ENCODE measurements around the gene SUN1.
"Not testable (repeated sequence)": the region's sequence is repeated elsewhere in the genome, so short reads cannot be mapped to it uniquely, and the experiment has no call there.

Gene SUN1

GRCh38 chr7:832167-832967 is at the start of gene SUN1:
Gene SUN1, plus strand, starts transcription at chr7:832476. Its CDS starts 49 bp downstream, at chr7:832525.
- no peak for DNase-seq

- no peak for DNase-seq
Observed at GRCh38 chr7:782718-783449, 49.4 kb upstream of the SUN1 start.

- no peak for DNase-seq
Observed at GRCh38 chr7:783556-784490, 48.5 kb upstream of the SUN1 start.

GRCh38 chr7:784971-785370 is 47.3 kb upstream of the SUN1 start:
- DNase-seq: no peak

GRCh38 chr7:785416-785815 is 46.9 kb upstream of the SUN1 start:
- DNase-seq: no peak

- peak; percentile 47 for DNase-seq
Observed at GRCh38 chr7:786472-787255, 45.6 kb upstream of the SUN1 start.

- DNase-seq: no peak
Observed at GRCh38 chr7:787332-788240, 44.7 kb upstream of the SUN1 start.

GRCh38 chr7:791519-791918 is 40.8 kb upstream of the SUN1 start:
- no peak for DNase-seq

GRCh38 chr7:794207-794606 is 38.1 kb upstream of the SUN1 start:
- DNase-seq: no peak

- DNase-seq: no peak
Observed at GRCh38 chr7:794671-795329, 37.5 kb upstream of the SUN1 start.

GRCh38 chr7:796434-797169 is 35.7 kb upstream of the SUN1 start:
- not testable (repeated sequence) for DNase-seq

GRCh38 chr7:798921-799470 is 33.3 kb upstream of the SUN1 start:
- DNase-seq: no peak

- no peak for DNase-seq
Observed at GRCh38 chr7:800692-801091, 31.6 kb upstream of the SUN1 start.

- DNase-seq: not testable (repeated sequence)
Observed at GRCh38 chr7:801351-801750, 30.9 kb upstream of the SUN1 start.

GRCh38 chr7:801940-802381 is 30.3 kb upstream of the SUN1 start:
- DNase-seq: peak; percentile 22

GRCh38 chr7:802500-803242 is 29.6 kb upstream of the SUN1 start:
- no peak for DNase-seq

- no peak for DNase-seq
Observed at GRCh38 chr7:803243-803635, 29.0 kb upstream of the SUN1 start.

GRCh38 chr7:803796-804195 is 28.5 kb upstream of the SUN1 start:
- DNase-seq: not testable (repeated sequence)

- no peak for DNase-seq
Observed at GRCh38 chr7:805261-805660, 27.0 kb upstream of the SUN1 start.

Data from midbrain (tissue), 1 donor.